ENCODE results near the gene FYN. TPM values are rescaled to one million over a fixed set of nuclear protein-coding genes. Genes with fewer than 3 reads are reported as not detected.

The FYN gene
- total RNA-seq, 1 donor from 2014 or later = 474 TPM

GRCh38 chr6:111849298-111849697, 24.0 kb downstream of the FYN start:
- Mint-ChIP-seq H3K4me3 (ENCODE audit: unreplicated experiment) (no peak overlapping the region), H3K9me3 (ENCODE audit: unreplicated experiment) (no peaks in the 10 kb centered on the region), H3K27ac (ENCODE audit: unreplicated experiment) (peak overlapping the region; percentile 37), H3K36me3 (ENCODE audit: low read depth, unreplicated experiment) (peaks cover 20% of the 10 kb centered on the region), H3K4me1 (ENCODE audit: unreplicated experiment) (peaks cover 81% of the 10 kb centered on the region), H3K27me3 (ENCODE audit: unreplicated experiment) (peaks cover 3% of the 10 kb centered on the region)
- no peak for TF ChIP-seq CTCF (IDR thresholded peaks at IDR 0.05; ENCODE audit: unreplicated experiment)
- no peak for DNase-seq (ENCODE audit: low spot score)

GRCh38 chr6:111848262-111848812, 24.9 kb downstream of the FYN start:
- peaks cover 3% of the 10 kb centered on the region for H3K27me3 Mint-ChIP-seq (ENCODE audit: unreplicated experiment)
- no peaks in the 10 kb centered on the region for H3K9me3 Mint-ChIP-seq (ENCODE audit: unreplicated experiment)
- H3K4me3 Mint-ChIP-seq (ENCODE audit: unreplicated experiment) = no peak overlapping the region
- peaks cover 20% of the 10 kb centered on the region for H3K36me3 Mint-ChIP-seq (ENCODE audit: low read depth, unreplicated experiment)
- no peak for DNase-seq (ENCODE audit: low spot score)
- H3K4me1 Mint-ChIP-seq (ENCODE audit: unreplicated experiment) = peaks cover 82% of the 10 kb centered on the region
- H3K27ac Mint-ChIP-seq (ENCODE audit: unreplicated experiment) = no peak overlapping the region
- no peak for TF ChIP-seq CTCF (IDR thresholded peaks at IDR 0.05; ENCODE audit: unreplicated experiment)

GRCh38 chr6:111846492-111847409, 26.5 kb downstream of the FYN start:
- DNase-seq (ENCODE audit: low spot score) = no peak
- H3K36me3 Mint-ChIP-seq (ENCODE audit: low read depth, unreplicated experiment) = peaks cover 20% of the 10 kb centered on the region

GRCh38 chr6:111846066-111846465, 27.2 kb downstream of the FYN start:
- H3K4me3 Mint-ChIP-seq (ENCODE audit: unreplicated experiment) = peak overlapping the region; percentile 48
- peak overlapping the region; percentile 77 for H3K27ac Mint-ChIP-seq (ENCODE audit: unreplicated experiment)
- peaks cover 3% of the 10 kb centered on the region for H3K27me3 Mint-ChIP-seq (ENCODE audit: unreplicated experiment)
- no peak for DNase-seq (ENCODE audit: low spot score)
- H3K9me3 Mint-ChIP-seq (ENCODE audit: unreplicated experiment) = no peaks in the 10 kb centered on the region
- H3K36me3 Mint-ChIP-seq (ENCODE audit: low read depth, unreplicated experiment) = peaks cover 20% of the 10 kb centered on the region
- peaks cover 63% of the 10 kb centered on the region for H3K4me1 Mint-ChIP-seq (ENCODE audit: unreplicated experiment)
- TF ChIP-seq CTCF (IDR thresholded peaks at IDR 0.05; ENCODE audit: unreplicated experiment) = no peak

More at GRCh38 chr6:111846492-111847409, 26.5 kb downstream of the FYN start:
- peak overlapping the region; percentile 77 for H3K27ac Mint-ChIP-seq (ENCODE audit: unreplicated experiment)
- H3K4me3 Mint-ChIP-seq (ENCODE audit: unreplicated experiment) = peak overlapping the region; percentile 48
- no peaks in the 10 kb centered on the region for H3K27me3 Mint-ChIP-seq (ENCODE audit: unreplicated experiment)
- TF ChIP-seq CTCF (IDR thresholded peaks at IDR 0.05; ENCODE audit: unreplicated experiment) = no peak
- H3K9me3 Mint-ChIP-seq (ENCODE audit: unreplicated experiment) = no peaks in the 10 kb centered on the region
- peaks cover 70% of the 10 kb centered on the region for H3K4me1 Mint-ChIP-seq (ENCODE audit: unreplicated experiment)

- H3K36me3 Mint-ChIP-seq (ENCODE audit: low read depth, unreplicated experiment) = peaks cover 20% of the 10 kb centered on the region
- no peak for TF ChIP-seq CTCF (IDR thresholded peaks at IDR 0.05; ENCODE audit: unreplicated experiment)
- H3K4me1 Mint-ChIP-seq (ENCODE audit: unreplicated experiment) = peaks cover 57% of the 10 kb centered on the region
- peak overlapping the region; percentile 32 for H3K4me3 Mint-ChIP-seq (ENCODE audit: unreplicated experiment)
- no peaks in the 10 kb centered on the region for H3K9me3 Mint-ChIP-seq (ENCODE audit: unreplicated experiment)
- no peak for DNase-seq (ENCODE audit: low spot score)
- peaks cover 5% of the 10 kb centered on the region for H3K27me3 Mint-ChIP-seq (ENCODE audit: unreplicated experiment)
- H3K27ac Mint-ChIP-seq (ENCODE audit: unreplicated experiment) = peak overlapping the region; percentile 38
Observed at GRCh38 chr6:111845441-111845871, 27.8 kb downstream of the FYN start.
